OCI-LY7 (cell line): ENCODE results near the gene CDA.

Source experiments
- CTCF ChIP-seq: fragments of 200-600 bp; sonication (generic); conservative IDR thresholded peaks from 2 replicates; pipeline ENCODE4 v1.5.1; 2014; ENCODE audit warnings: mild to moderate bottlenecking, antibody characterized with exemption, low read length, moderate library complexity, mixed read lengths
- EZH2phosphoT487 ChIP-seq: fragments of 200-600 bp; sonication (generic); IDR thresholded peaks from 2 replicates; pipeline ENCODE4 v1.6.1; 2018; ENCODE audit warnings: low read depth, borderline replicate concordance, mild to moderate bottlenecking, mixed run types, antibody characterized with exemption, low read length, moderate library complexity, mixed read lengths

DNA sequence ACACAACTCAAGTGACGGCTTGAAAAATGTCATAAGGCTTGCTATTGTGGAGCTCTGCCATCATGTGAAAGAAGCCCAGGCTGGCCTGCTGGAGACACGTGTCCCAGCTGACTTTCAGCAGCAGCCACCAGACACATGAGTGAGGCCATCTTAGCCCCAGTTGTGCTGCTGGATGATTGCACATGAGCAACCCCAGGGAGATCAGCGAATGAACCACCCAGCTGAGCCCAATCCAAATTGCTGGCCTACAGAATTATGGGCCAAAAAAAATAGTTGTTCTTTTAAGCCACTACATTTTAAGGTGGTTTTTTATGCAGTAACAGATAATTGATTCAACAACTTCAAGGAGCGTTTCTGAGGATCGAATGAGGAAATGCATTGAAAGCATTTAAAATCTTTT is 17.5 kb upstream of the CDA start:
- TF ChIP-seq CTCF, result no peak
- TF ChIP-seq EZH2phosphoT487, result no peak
